K562 (cell line): ENCODE measurements around the gene NME4. TPM values are rescaled to one million over a fixed set of nuclear protein-coding genes. Genes with fewer than 3 reads are reported as not detected.

ENCODE experiments used
- BRD9 ChIP-seq: fragments of 450-650 bp; IDR thresholded peaks from 2 replicates; pipeline ENCODE4 v1.6.1; 2018; ENCODE audit warnings: low read depth; ENCODE audit not compliant: partially characterized antibody
- GATA2 ChIP-seq: sonication (generic); formaldehyde crosslinking; IDR thresholded peaks from 2 replicates; pipeline ENCODE4 v1.4.0; 2020; ENCODE audit warnings: mild to moderate bottlenecking, missing genetic modification reagents
- HDAC8 ChIP-seq: fragments of 450-650 bp; IDR thresholded peaks from 2 replicates; pipeline ENCODE4 v1.6.1; 2016; ENCODE audit warnings: mild to moderate bottlenecking, missing genetic modification characterization, moderate library complexity, missing compliant biosample characterization
- MAZ ChIP-seq, 2 experiments: fragments of 450-650 bp in 1 of 2; sonication (generic) in 1 of 2; formaldehyde crosslinking; IDR thresholded peaks in 1 of 2; conservative IDR thresholded peaks in 1 of 2; 2 replicates each; pipeline versions ENCODE4 v1.4.0 to v1.5.0; 2020; ENCODE audit warnings: mild to moderate bottlenecking in 1 of 2, missing genetic modification reagents in 1 of 2
- NFE2 ChIP-seq: IDR thresholded peaks from 2 replicates; pipeline ENCODE4 v1.6.1; 2014; ENCODE audit warnings: antibody characterized with exemption, low read depth
- SIN3A ChIP-seq, 2 experiments: fragments of 150-350 bp in 1 of 2; IDR thresholded peaks; 2 replicates each; pipeline ENCODE4 v1.6.1; 2011 to 2016; ENCODE audit warnings: borderline replicate concordance in 2 of 2, low read depth in 2 of 2, low read length in 2 of 2, mild to moderate bottlenecking in 2 of 2, moderate library complexity in 2 of 2; ENCODE audit not compliant: control insufficient read depth in 1 of 2
- ZKSCAN3 ChIP-seq: fragments of 250-450 bp; sonication (Bioruptor Pico); IDR thresholded peaks from 2 replicates; pipeline ENCODE4 v1.4.0; 2020
- ZNF175 ChIP-seq: fragments of 200-800 bp; sonication (Bioruptor generic); IDR thresholded peaks from 2 replicates; pipeline ENCODE4 v1.6.1; 2016; ENCODE audit warnings: low read depth, mild to moderate bottlenecking, missing genetic modification characterization, missing compliant biosample characterization
- ZNF444 ChIP-seq: fragments of 250-450 bp; sonication (Bioruptor Pico); IDR thresholded peaks from 2 replicates; pipeline ENCODE4 v1.4.0; 2020; ENCODE audit warnings: mild to moderate bottlenecking, moderate library complexity
- polyA plus RNA-seq, 8 experiments: library from polyadenylated mRNA; depleted of rRNA in 4 of 8; stranded (reverse) in 5 of 8; unstranded in 3 of 8; fragments of >200 nt; fragmentation: Nextera tagmentation in 2 of 8; fragmentation: Illumina TruSeq in 1 of 8; extraction: Ambion mirVana in 2 of 8; extraction: Trizol in 1 of 8; gene quantifications; 2 replicates each; pipeline versions ENCODE4 v1.2.1 to v1.2.3, GENCODE V29; 2011 to 2014; ENCODE audit warnings: inconsistent platforms in 1 of 8, missing spikeins in 1 of 8
- total RNA-seq, 7 experiments: library from RNA; depleted of rRNA in 6 of 7; stranded (reverse); fragments of >200 nt in 6 of 7; fragmentation: Illumina TruSeq in 2 of 7; extraction: Trizol in 2 of 7; gene quantifications; 2 replicates each; pipeline versions ENCODE4 v1.2.1 to v1.2.3, GENCODE V29; 2011 to 2021; ENCODE audit warnings: low replicate concordance in 1 of 7
- TF ChIP-seq, protein P1 (sequence below): fragments of 250-450 bp; sonication (Bioruptor Pico); IDR thresholded peaks from 2 replicates; pipeline ENCODE4 v1.8.0; 2022; ENCODE audit warnings: moderate library complexity, mild to moderate bottlenecking, inconsistent platforms
- TF ChIP-seq, protein P2 (sequence below): fragments of 250-450 bp; sonication (Bioruptor Pico); IDR thresholded peaks from 2 replicates; pipeline ENCODE4 v1.8.0; 2021; ENCODE audit warnings: moderate library complexity, mild to moderate bottlenecking, inconsistent platforms

NME4 gene
- total and polyA plus RNA-seq, 9 of the 15 experiments (the other 6 are each of a cell fraction or from before 2014, with no cell fraction given), result 15.4 to 264 (median 139) TPM

DNA sequence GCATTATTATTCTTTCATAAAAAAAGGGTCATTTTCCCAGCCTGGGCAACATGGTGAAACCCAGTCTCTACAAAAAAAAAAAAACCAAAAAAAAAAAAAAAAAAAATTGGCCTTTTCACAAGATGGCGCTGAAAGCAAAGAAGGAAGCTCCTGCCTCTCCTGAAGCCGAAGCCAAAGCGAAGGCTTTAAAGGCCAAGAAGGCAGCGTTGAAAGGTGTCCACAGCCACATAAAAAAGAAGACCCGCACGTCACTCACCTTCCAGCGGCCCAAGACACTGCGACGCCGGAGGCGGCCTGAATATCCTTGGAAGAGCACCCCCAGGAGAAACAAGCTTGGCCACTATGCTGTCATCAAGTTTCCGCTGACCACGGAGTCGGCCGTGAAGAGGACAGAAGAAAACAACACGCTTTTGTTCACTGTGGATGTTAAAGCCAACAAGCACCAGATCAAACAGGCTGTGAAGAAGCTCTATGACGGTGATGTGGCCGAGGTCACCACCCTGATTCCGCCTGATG, 10.3 kb upstream of the NME4 start (continued):
- TF ChIP-seq MAZ (CRISPR knock-in tag; conservative IDR thresholded peaks at IDR 0.05 in 1 of 2, IDR thresholded peaks at IDR 0.05 in 1 of 2) (no peak), ZNF444 (CRISPR knock-in tag) (no peak), ZNF175 (CRISPR knock-in tag) (no peak), BRD9 (peak; percentile 23), ZKSCAN3 (CRISPR knock-in tag) (no peak), GATA2 (CRISPR knock-in tag) (no peak), SIN3A (IDR thresholded peaks at IDR 0.05; ENCODE audit: borderline replicate concordance in 2 of 2, control insufficient read depth in 1 of 2, low read depth in 2 of 2, low read length in 2 of 2) (no peak), HDAC8 (tag) (no peak), NFE2 (no peak)
- TF ChIP-seq, protein P1, sequence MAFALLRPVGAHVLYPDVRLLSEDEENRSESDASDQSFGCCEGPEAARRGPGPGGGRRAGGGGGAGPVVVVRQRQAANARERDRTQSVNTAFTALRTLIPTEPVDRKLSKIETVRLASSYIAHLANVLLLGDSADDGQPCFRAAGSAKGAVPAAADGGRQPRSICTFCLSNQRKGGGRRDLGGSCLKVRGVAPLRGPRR (CRISPR knock-in tag), result no peak
- TF ChIP-seq, protein P2, sequence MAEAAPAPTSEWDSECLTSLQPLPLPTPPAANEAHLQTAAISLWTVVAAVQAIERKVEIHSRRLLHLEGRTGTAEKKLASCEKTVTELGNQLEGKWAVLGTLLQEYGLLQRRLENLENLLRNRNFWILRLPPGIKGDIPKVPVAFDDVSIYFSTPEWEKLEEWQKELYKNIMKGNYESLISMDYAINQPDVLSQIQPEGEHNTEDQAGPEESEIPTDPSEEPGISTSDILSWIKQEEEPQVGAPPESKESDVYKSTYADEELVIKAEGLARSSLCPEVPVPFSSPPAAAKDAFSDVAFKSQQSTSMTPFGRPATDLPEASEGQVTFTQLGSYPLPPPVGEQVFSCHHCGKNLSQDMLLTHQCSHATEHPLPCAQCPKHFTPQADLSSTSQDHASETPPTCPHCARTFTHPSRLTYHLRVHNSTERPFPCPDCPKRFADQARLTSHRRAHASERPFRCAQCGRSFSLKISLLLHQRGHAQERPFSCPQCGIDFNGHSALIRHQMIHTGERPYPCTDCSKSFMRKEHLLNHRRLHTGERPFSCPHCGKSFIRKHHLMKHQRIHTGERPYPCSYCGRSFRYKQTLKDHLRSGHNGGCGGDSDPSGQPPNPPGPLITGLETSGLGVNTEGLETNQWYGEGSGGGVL (CRISPR knock-in tag), result no peak
